ENCODE results near the gene MBOAT7.
A peak's percentile ranks its signal among the peaks of the same experiment; 100 is the strongest.

MBOAT7 gene

GRCh38 chr19:54204767-54205468 lies 15.5 kb upstream of the MBOAT7 start:
- Histone ChIP-seq H3K27ac (replicated peaks) (peak overlapping the region; percentile 1), H3K27me3 (ENCODE audit: insufficient read depth, poor library complexity, severe bottlenecking) (no peaks in the 10 kb centered on the region), H3K4me3 (replicated peaks; ENCODE audit: insufficient read depth, low read length) (0 out of 2 replicates have a peak overlapping the region, but pooled peaks have one; percentile 0)
- TF ChIP-seq CTCF (IDR thresholded peaks at IDR 0.05; ENCODE audit: insufficient read depth, low read length) (no peak), POLR2AphosphoS5 (IDR thresholded peaks at IDR 0.05; ENCODE audit: low read depth) (no peak; the same call in 1 of the 2 replicates), REST (IDR thresholded peaks at IDR 0.05; ENCODE audit: insufficient replicate concordance, low read depth) (no peak), GABPA (IDR thresholded peaks at IDR 0.05; ENCODE audit: low read depth) (no peak), SPI1 (IDR thresholded peaks at IDR 0.05; ENCODE audit: borderline replicate concordance, low read depth) (no peak)
- no peak for DNase-seq (ENCODE audit: low read depth in 1 of 2, low spot score in 1 of 2)

- TF ChIP-seq SPI1 (IDR thresholded peaks at IDR 0.05; ENCODE audit: borderline replicate concordance, low read depth) (no peak), GABPA (IDR thresholded peaks at IDR 0.05; ENCODE audit: low read depth) (no peak), CTCF (IDR thresholded peaks at IDR 0.05; ENCODE audit: insufficient read depth, low read length) (no peak), POLR2AphosphoS5 (IDR thresholded peaks at IDR 0.05; ENCODE audit: low read depth) (no peak), REST (IDR thresholded peaks at IDR 0.05; ENCODE audit: insufficient replicate concordance, low read depth) (no peak)
- DNase-seq (ENCODE audit: low read depth in 1 of 2, low spot score in 1 of 2) = no peak
- Histone ChIP-seq H3K27ac (replicated peaks) (no peak overlapping the region; the same call in 1 of the 2 replicates), H3K27me3 (ENCODE audit: insufficient read depth, poor library complexity, severe bottlenecking) (no peaks in the 10 kb centered on the region), H3K4me3 (replicated peaks; ENCODE audit: insufficient read depth, low read length) (peak overlapping the region; percentile 77)
Measured at GRCh38 chr19:54203151-54203611, 13.8 kb upstream of the MBOAT7 start.

- Histone ChIP-seq H3K4me3 (replicated peaks; ENCODE audit: insufficient read depth, low read length) (peak overlapping the region; percentile 77), H3K27ac (replicated peaks) (peak overlapping the region; percentile 89), H3K27me3 (ENCODE audit: insufficient read depth, poor library complexity, severe bottlenecking) (no peaks in the 10 kb centered on the region)
- TF ChIP-seq GABPA (IDR thresholded peaks at IDR 0.05; ENCODE audit: low read depth) (no peak), SPI1 (IDR thresholded peaks at IDR 0.05; ENCODE audit: borderline replicate concordance, low read depth) (no peak), CTCF (IDR thresholded peaks at IDR 0.05; ENCODE audit: insufficient read depth, low read length) (no peak), POLR2AphosphoS5 (IDR thresholded peaks at IDR 0.05; ENCODE audit: low read depth) (no peak), REST (IDR thresholded peaks at IDR 0.05; ENCODE audit: insufficient replicate concordance, low read depth) (no peak)
- DNase-seq (ENCODE audit: low read depth in 1 of 2, low spot score in 1 of 2) = no peak
Measured at GRCh38 chr19:54201980-54202379, 12.6 kb upstream of the MBOAT7 start.
